DMS79 treated with DMSO at 0.1 percent for 48 hours (cell line): ENCODE data around the gene GRPEL2.
"Not testable (repeated sequence)": the region's sequence is repeated elsewhere in the genome, so short reads cannot be mapped to it uniquely, and the experiment has no call there.

Experiments
- DNase-seq: peaks from one replicate; lab custom pipeline; 2025; lab: John Stamatoyannopoulos, UW

GRPEL2 gene

GRCh38 chr5:149398747-149399266 lies 53.5 kb downstream of the GRPEL2 start:
- not testable (repeated sequence) for DNase-seq

- DNase-seq = no peak
Measured at GRCh38 chr5:149399775-149400174, 54.5 kb downstream of the GRPEL2 start.

- DNase-seq = no peak
Measured at GRCh38 chr5:149400304-149400703, 55.0 kb downstream of the GRPEL2 start.

GRCh38 chr5:149401051-149401450 lies 55.8 kb downstream of the GRPEL2 start:
- no peak for DNase-seq

GRCh38 chr5:149402291-149402690 lies 57.0 kb downstream of the GRPEL2 start:
- no peak for DNase-seq
